ENCODE results near the gene MAD1L1.

MAD1L1 gene

GRCh38 chr7:1897861-1898627 is 334.7 kb downstream of the MAD1L1 start:
- DNase-seq (ENCODE audit: low read depth in 2 of 2) = no peak

GRCh38 chr7:1897076-1897860 is 335.5 kb downstream of the MAD1L1 start:
- no peak for DNase-seq (ENCODE audit: low read depth in 2 of 2)

- DNase-seq (ENCODE audit: low read depth in 2 of 2) = no peak
These were observed 336.9 kb downstream of the MAD1L1 start for GRCh38 chr7:1895664-1896515.

- DNase-seq (ENCODE audit: low read depth in 2 of 2) = no peak
These were observed 337.7 kb downstream of the MAD1L1 start for GRCh38 chr7:1894906-1895663.

- no peak for DNase-seq (ENCODE audit: low read depth in 2 of 2)
These were observed 338.3 kb downstream of the MAD1L1 start for GRCh38 chr7:1894313-1894900.

- no peak for DNase-seq (ENCODE audit: low read depth in 2 of 2)
These were observed 339.3 kb downstream of the MAD1L1 start for GRCh38 chr7:1893451-1893850.

GRCh38 chr7:1893036-1893435 is 339.7 kb downstream of the MAD1L1 start:
- no peak for DNase-seq (ENCODE audit: low read depth in 2 of 2)

- no peak for DNase-seq (ENCODE audit: low read depth in 2 of 2)
These were observed 340.5 kb downstream of the MAD1L1 start for GRCh38 chr7:1892011-1892965.

- no peak for DNase-seq (ENCODE audit: low read depth in 2 of 2)
These were observed 342.2 kb downstream of the MAD1L1 start for GRCh38 chr7:1890289-1891235.

GRCh38 chr7:1889556-1890181 is 343.1 kb downstream of the MAD1L1 start:
- DNase-seq (ENCODE audit: low read depth in 2 of 2) = no peak

GRCh38 chr7:1889091-1889490 is 343.7 kb downstream of the MAD1L1 start:
- no peak for DNase-seq (ENCODE audit: low read depth in 2 of 2)

GRCh38 chr7:1888425-1888824 is 344.3 kb downstream of the MAD1L1 start:
- no peak for DNase-seq (ENCODE audit: low read depth in 2 of 2)

GRCh38 chr7:1887251-1887650 is 345.5 kb downstream of the MAD1L1 start:
- DNase-seq (ENCODE audit: low read depth in 2 of 2) = no peak

- DNase-seq (ENCODE audit: low read depth in 2 of 2) = no peak
These were observed 346.2 kb downstream of the MAD1L1 start for GRCh38 chr7:1886361-1887064.

GRCh38 chr7:1885465-1886226 is 347.1 kb downstream of the MAD1L1 start:
- no peak for DNase-seq (ENCODE audit: low read depth in 2 of 2)

GRCh38 chr7:1884583-1885350 is 348.0 kb downstream of the MAD1L1 start:
- no peak for DNase-seq (ENCODE audit: low read depth in 2 of 2)
